ENCODE measurements around the gene RAB1B. TPM values are rescaled to one million over a fixed set of nuclear protein-coding genes. Genes with fewer than 3 reads are reported as not detected.

Gene RAB1B
- polyA plus RNA-seq (ENCODE audit: insufficient read length in 12 of 12) = 100 to 1,000 TPM in 2 of 12 donors, 10 to 100 TPM in 9, not detected in 1; 74.0 to 118 (median 89.9) TPM
- long read RNA-seq, donor 1, transcript RAB1B-201 (6 exons, 2,007 nt) = major isoform, 61 of 83 reads
- long read RNA-seq, donor 1, partial matches to known transcripts = 22 of 83 reads
- long read RNA-seq, donor 1, other reads (novel, unspliced or antisense) = 0 of 83 reads
- long read RNA-seq, donor 2, transcript RAB1B-201 (6 exons, 2,007 nt) = major isoform, 41 of 58 reads
- long read RNA-seq, donor 2, partial matches to known transcripts = 16 of 58 reads
- long read RNA-seq, donor 2, other reads (novel, unspliced or antisense) = 0 of 58 reads
- long read RNA-seq, donor 3, transcript RAB1B-201 (6 exons, 2,007 nt) = major isoform, 16 of 16 reads
- long read RNA-seq, donor 3, partial matches to known transcripts = 0 of 16 reads
- long read RNA-seq, donor 3, other reads (novel, unspliced or antisense) = 0 of 16 reads
- long read RNA-seq, donor 4, transcript RAB1B-201 (6 exons, 2,007 nt) = major isoform, 10 of 10 reads
- long read RNA-seq, donor 4, partial matches to known transcripts = 0 of 10 reads
- long read RNA-seq, donor 4, other reads (novel, unspliced or antisense) = 0 of 10 reads
- long read RNA-seq, donor 5 = 0 reads
- long read RNA-seq, donor 6, transcript RAB1B-201 (6 exons, 2,007 nt) = major isoform, 24 of 25 reads
- long read RNA-seq, donor 6, partial matches to known transcripts = 0 of 25 reads
- long read RNA-seq, donor 6, other reads (novel, unspliced or antisense) = 0 of 25 reads
- long read RNA-seq, donor 7, transcript RAB1B-201 (6 exons, 2,007 nt) = major isoform, 18 of 18 reads
- long read RNA-seq, donor 7, partial matches to known transcripts = 0 of 18 reads
- long read RNA-seq, donor 7, other reads (novel, unspliced or antisense) = 0 of 18 reads
- long read RNA-seq, donor 8, transcript RAB1B-201 (6 exons, 2,007 nt) = major isoform, 52 of 52 reads
- long read RNA-seq, donor 8, partial matches to known transcripts = 0 of 52 reads
- long read RNA-seq, donor 8, other reads (novel, unspliced or antisense) = 0 of 52 reads
- long read RNA-seq, donor 9, transcript RAB1B-201 (6 exons, 2,007 nt) = major isoform, 21 of 26 reads
- long read RNA-seq, donor 9, partial matches to known transcripts = 5 of 26 reads
- long read RNA-seq, donor 9, other reads (novel, unspliced or antisense) = 0 of 26 reads
- long read RNA-seq, donor 10, transcript RAB1B-201 (6 exons, 2,007 nt) = major isoform, 38 of 43 reads
- long read RNA-seq, donor 10, partial matches to known transcripts = 5 of 43 reads
- long read RNA-seq, donor 10, other reads (novel, unspliced or antisense) = 0 of 43 reads
- long read RNA-seq, donor 11, transcript RAB1B-201 (6 exons, 2,007 nt) = major isoform, 44 of 58 reads
- long read RNA-seq, donor 11, partial matches to known transcripts = 14 of 58 reads
- long read RNA-seq, donor 11, other reads (novel, unspliced or antisense) = 0 of 58 reads

DNA sequence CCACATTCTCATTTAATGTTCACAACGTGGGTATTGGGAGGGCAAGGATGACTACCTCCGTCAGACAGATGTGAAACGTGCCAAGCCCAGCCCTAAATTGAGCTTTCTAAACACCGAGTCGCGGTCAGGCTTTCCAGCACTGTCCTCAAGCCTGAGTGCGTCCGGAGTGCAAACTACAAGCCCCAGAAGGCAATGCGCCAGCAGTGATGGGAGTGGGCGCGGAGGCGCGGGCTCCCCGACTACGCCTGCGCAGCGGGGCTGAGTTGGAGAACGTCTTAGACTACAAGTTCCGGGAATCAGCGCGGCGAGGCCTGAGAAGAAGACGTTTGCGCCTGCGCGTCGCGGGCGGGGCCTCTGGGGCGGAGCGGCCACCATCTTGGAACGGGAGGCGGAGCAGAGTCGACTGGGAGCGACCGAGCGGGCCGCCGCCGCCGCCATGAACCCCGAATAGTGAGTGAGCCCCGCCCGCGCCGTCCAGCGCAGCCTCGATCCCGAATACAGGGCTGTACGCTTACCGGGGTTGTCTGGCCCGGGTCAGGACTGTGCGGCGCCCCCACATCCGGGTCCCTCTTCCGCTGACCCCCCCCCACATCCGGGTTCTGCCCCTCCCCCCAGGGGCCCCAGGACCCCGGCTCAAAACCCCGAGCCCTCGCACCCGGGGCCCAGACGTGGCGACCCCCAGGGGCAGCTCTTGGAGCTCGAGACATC, at the start of gene RAB1B:
Gene RAB1B (plus strand): TSS at position 396 of the 708 bp plus-strand sequence. CDS start 41 bp downstream, at position 437.
- peak; percentile 100 for DNase-seq

DNA sequence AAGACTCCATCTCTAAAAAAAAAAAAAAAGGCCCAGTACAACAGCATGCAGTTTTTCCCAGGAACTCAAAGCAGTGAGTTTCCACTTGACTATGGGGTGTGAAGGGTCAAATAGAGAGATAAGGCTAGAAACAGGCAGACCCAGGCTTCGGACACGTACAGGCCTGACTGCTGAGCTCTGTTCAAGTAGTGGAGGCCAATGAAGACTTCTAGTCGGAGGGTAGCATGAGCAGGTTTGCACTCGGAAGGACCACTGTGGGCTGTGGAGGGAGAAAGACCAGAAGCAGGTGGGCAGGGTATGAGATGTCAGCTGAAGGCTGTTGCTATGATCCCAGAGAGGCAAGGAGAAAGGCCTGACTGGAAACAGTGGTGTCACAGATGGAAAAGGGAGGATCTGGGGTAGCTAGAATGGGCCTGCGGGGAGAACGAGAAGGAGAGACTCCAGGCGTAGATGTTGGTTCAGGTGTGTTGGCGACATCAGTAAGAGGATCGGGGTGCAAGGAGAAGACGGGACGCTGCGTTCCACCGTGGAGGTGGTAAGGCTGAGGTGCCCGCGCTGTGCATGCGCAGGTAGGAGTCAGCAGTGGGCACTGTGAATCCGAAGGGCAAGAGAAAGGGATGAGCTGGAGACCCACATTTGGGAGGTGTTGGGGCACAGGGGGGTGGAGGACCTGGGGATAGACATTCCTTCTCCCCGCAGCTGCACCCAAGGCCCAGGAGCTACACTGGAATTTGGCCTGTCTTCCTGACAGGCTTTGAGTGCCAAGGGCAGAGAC, 49.4 kb upstream of the RAB1B start:
- no peak for DNase-seq

DNA sequence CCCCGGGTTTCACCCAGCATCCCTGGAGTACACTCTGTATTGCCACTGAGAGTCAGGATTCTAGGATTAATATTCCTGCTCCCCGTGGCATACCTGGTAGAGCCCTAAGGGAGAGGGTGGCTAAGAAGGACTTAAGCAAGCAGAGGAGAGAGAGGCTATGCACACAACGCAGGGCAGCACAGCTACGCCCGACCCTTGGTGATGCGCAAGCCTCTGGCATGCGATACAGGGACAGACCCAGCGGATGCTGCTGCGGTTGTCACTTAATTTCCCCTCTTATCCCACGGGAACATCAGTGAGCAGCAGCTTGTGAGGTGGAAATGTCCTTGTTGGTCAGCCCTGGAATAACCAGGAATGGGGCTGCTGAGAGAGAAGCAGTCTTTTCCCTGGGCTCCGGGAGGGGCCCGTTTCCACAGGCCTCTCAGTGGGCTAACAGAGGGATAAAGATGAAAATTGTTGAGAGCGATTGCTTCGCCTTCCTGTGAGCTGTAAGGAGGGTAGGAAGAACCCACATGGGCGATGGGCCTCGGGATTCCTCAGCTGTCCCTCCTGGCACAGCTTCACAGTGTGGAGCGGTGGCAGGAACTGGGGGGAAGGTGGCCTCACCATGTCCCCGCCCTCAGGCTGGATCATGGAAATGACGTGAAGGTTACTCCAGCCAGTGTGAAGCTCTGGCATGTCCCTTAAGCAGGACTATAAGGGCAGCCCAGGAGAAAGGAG, 48.4 kb upstream of the RAB1B start:
- DNase-seq = no peak

DNA sequence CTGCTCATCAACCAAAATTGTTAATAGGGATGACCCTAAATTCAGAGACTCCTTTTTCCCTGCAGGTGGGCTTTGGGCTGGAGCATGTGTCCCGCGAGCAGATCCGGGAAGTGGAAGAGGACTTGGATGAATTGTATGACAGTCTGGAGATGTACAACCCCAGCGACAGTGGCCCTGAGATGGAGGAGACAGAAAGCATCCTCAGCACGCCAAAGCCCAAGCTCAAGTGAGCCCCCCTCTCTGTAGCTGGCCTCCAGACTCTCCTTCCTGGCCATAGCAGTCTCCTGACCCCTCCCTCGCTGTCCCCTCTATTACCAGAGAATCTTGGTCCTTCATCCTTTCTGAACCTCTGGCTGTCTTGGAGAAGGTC, 47.9 kb upstream of the RAB1B start:
- DNase-seq = no peak

DNA sequence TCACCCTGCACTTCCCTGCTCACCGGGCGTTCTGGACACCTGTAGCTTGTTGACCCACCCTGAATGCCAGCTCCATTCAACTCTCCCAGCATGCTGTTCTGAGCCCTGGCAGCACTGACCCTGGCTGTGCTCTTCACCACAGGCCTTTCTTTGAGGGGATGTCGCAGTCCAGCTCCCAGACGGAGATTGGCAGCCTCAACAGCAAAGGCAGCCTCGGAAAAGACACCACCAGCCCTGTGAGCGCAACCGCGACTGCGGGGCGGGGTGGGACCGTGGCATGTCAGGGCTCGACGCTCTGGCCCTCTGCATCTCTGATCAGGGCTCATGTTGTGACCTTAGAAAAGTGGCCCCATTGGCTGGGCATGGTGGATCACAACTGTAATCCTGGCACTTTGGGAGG, 47.4 kb upstream of the RAB1B start:
- DNase-seq = no peak

DNA sequence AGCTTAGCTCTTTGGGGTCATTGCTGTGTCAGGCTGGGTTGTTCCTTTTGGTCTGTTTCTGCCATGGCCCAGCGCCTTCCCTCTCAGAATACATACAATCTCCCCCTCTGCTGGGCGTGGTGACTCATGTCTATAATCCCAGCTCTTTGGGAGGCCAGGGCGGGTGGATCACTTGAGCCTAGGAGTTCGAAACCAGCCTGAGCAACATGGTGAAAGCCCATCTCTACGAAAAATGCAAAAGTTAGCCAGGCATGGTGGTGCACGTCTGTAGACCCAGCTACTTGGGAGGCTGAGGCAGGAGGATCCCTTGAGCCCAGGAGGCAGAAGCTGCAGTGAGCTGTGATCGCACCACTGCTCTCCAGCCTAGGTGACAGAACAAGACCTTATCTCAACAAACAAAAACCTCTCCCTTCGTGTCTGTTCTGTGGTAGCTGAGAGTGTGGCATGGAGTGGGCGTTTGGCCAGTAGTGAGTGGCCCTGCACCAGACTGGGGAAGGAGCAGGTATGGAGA, 46.7 kb upstream of the RAB1B start:
- DNase-seq = no peak

DNA sequence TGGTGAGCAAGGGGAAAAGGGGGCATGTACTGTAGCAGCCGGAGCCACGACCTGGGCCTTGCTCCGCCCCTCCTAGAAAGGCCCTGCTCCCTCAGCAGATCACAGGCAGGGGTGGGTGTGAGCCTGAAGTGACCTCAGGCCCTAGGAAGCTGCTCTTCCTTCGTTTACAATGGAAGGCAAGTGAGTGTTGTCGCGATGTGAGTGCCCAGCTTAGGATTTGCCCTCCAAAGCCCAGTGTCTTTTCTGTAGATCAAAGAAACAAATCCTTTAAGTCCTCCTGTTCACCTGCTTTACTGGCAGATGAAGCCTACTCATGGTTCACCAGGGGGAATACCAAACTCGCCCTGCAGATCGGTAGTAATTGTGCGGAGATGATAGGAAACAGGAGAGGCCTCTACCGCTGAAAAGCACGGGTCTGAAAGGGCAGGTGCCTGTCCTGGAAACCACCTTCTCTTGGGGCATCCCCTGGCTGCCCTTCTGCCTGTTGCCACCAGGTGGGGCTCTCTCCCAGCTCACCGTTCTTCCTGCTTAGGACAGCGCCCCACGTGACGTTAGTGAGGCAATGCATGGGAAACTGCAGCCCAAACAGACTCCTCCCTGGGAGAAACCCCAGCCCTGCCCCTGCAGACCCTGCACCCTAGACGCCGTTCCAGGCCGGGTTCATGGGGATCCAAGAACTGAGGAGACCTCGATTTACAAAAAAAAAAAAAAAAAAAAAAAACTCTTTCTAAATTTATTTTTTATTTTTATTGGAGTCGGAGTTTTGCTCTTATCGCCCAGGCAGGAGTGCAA, 45.9 kb upstream of the RAB1B start:
- DNase-seq = peak; percentile 90

DNA sequence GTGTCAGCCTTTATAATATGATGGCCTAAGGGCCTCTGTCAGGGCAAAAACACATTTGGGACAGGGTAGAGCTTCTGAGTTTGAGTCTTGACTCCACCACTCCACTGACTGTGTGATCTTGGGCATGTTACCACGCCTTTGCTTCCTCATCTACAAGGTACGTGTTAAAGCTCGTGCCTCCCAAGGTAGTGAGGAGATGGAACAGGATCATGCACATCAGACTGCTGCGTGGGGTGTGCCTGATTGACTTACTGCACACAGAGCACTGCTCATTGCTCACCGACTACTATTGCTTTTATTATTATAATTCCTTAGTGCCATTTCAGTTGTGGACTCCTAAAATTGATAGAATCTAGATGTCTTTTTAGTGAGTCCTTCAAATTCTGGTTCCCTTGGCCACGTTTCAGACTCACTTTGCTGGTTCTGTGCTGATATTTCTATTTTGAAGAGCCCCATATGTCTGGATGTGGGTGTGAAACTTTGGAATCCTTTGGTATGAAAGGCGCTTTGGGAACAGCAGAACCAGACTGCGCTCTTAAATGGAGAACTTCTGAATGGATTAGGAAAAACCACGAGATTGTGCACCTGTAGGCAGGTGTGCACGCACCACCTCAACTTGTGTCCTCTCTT, 44.1 kb upstream of the RAB1B start:
- DNase-seq = no peak

DNA sequence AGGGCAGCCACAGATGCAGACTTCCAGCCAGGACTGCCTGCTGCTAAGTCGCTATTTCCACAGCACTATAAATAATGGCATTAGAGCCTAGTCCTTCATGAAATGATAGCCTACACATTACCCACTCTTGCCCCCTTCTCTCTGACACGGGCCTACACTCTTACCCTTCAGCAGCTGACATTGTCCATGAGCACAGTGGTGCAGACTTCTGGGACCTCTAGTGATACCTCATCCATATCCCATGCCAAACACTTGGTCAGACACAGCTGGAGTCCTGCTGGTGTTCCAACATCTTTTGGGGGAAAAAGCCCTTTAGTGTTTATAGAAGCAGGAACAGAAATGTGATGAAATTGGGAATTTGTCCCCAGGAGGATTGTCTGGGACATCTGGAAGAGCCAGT, 43.4 kb upstream of the RAB1B start:
- DNase-seq = no peak

DNA sequence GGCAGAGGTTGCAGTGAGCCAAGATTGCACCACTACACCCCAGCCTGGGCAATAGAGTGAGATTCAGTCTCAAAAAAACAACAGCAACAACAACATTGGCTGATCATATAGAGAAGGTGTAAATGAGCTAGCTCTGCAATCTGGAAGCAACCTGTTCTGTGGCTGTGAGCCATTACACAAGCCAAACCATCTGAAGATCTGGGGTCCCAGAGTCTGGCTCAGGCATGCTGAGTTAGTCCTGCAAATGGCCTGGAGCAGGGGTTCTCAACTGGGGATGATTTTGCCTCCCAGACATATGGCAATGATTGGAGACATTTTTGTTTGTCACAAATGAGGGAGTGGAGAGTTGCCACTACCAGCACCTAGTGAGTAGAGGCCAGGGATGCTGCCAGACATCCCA, 42.3 kb upstream of the RAB1B start:
- DNase-seq = no peak

DNA sequence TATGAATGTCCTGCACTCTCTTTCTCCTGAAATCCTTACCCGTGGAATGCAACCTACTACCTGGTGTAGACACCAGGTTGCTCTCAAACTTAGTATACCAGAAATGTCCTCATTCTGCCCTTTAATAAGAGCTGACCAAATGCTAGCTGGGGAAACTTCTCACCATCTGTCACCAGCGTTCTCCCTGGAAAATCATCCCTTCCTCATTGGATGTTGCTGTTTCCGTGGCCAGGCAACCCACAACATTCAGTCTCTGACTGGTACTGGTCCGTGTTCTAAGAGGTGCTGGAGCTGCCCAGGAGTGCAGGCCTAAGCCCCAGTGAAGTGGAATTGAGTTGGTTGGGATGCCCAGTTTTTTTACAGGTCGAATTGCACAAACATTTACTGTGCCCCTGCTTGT, 40.7 kb upstream of the RAB1B start:
- DNase-seq = no peak

DNA sequence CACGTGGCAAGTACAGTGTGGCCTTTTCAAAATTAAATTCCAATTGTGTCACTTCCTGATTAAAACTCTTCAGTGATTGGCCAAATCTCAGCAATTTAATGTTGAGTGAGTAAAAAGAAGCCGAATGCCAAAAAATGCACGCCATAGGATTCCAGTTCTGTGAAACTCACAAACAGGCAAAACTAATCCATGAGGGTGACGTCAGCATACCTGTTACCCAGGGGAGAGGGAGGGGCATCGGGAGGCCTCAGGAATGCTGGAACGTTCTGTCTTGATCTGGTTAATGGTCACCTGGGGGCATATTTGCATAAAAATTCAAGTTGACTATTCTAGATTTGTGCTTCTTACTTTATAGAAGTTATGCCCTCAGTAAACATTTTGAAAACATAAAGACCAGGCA, 39.9 kb upstream of the RAB1B start:
- no peak for DNase-seq

DNA sequence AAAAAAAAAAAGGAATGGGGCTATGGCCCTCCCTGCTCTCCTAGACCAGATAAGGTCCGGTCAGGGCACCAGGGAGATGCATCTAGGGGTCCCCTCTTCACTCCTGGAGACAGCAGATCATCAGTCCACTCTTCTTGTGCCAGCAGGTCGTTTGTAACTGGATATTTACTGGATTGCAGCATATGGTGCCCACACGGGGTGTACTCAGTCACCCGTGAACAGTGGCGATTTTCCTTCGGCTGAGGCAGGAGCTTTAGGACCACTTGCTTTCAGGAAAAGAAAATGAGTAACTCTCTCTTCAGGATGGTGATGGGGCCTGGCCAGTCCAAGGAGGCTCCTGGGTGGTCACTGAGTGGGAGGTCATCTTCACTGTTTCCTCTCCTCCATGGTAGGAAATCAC, 38.3 kb upstream of the RAB1B start:
- DNase-seq = no peak

DNA sequence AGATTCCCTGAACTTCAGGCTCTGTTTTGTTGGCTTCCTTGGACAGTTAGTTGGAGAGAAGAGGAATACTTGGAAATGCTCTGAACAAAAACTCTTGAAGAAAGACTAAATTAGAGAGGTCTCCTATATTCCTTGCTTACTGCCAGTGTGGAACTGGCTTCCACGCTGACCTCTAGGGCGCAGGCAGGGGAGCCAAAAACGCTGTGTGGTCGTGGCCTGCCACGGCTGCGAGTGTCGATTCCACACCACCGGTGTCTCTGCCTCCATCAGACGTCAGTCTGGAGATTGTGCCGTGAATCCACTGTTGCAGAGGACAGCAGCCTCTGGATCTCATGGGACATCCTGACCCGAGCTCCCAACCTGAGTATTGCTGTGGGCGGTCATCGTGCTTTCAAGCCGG, 37.5 kb upstream of the RAB1B start:
- no peak for DNase-seq

DNA sequence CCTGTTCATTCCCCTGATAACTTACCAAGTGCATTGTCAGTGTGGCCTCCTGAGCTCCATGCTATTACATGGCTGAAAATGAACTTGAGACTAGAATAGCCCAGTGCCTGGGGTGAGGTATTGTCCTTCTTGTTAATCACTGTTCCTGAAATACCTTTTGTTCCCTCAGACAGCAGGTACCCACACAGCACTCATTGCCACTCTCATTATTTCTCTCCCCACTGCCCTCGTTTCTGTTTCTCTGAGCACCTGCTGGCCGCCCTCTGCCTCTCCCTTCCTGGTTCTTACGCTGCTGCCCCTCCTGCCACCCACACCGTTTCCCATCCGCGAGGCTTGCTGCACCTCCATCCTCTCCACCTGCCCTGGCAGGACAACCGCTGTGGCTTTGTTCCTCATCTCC, 36.9 kb upstream of the RAB1B start:
- no peak for DNase-seq

DNA sequence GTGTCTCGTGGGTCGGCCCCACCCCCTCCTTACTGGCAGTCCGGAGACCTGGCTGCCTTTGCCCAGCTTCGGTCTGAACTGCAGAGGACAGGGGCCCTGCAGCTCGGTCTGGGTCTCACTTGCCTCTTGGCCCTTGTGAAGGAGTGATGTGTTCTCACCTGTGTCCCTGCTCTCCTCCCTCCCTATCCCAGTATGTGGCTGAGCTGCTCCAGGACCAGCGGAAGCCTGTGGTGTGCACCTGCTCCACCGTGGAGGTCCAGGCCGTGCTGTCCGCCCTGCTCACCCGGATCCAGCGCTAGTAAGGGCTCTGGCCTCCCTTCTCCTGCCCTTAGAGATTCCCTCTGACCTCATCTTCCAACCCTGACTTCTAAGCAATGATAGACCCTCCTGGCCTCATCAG, 35.7 kb upstream of the RAB1B start:
- DNase-seq = no peak

DNA sequence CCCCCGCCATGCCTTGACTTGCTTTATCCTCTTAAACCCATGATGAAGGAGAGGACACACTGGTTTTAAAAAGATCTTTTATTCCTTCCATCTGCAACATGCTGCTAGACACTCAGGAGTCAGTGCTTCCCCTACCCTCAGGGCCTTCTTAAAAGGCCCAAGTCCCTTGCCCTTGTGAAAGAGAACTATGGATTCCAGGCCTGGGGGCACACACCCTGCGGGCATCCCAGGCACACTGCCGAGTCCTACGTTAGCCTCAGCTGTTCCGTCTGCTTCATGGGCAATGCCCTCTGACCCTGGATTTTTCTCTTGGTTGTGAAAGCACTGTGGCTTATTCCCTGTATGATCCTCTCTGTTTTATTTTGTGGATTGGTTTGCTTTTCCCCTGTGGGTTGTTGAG, 35.1 kb upstream of the RAB1B start:
- DNase-seq = no peak

DNA sequence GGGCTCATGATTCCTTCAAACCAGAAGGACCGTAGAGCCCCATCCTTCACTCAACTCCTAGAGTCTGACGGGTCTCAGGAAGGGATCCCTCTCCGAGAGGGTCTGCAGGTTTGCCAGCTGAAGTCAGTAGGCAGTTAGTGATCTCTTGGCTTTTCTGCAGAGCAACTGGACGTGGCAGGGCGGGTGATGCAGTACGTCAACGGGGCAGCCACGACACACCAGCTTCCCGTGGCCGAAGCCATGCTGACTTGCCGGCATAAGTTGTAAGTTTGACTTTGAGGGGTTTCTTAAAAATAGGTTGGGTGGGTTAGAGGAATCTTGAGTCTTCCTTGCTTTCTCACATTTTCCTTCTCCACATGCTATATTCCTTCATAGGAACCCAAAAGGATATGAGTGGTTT, 33.3 kb upstream of the RAB1B start:
- DNase-seq = no peak
